ENCODE results near the gene ELAVL2. TPM values are rescaled to one million over a fixed set of nuclear protein-coding genes. Genes with fewer than 3 reads are reported as not detected.

Gene ELAVL2
- total RNA-seq, 1 experiment from 2014 or later, result 16.8 TPM

DNA sequence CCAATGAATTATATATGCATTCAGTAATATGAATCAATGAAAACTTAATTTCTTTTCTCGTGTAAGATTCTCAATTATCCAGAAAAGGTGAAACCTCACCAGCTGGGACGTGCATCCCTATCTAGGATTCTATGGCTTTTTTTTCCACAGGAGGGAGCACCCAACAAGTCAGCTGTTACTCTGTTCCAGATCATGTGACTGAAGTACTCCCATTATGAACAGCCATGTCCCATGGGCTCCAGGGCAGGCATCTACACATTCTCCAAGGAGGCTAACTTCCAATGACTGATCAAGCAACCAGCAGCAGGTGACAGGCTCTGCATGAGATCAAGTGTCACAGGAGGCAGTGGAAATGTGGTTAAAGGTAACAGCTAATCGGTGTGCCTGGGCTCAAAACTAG lies 118.8 kb downstream of the ELAVL2 start:
- Histone ChIP-seq H3K4me1 (ENCODE audit: insufficient read depth, low read length) (peaks cover 2% of the 10 kb centered on the region; the same call in 1 of the 2 replicates), H3K79me2 (ENCODE audit: insufficient read depth, low read length) (peaks cover 3% of the 10 kb centered on the region; the same call in 1 of the 2 replicates), H3K27me3 (ENCODE audit: insufficient read depth, low read length) (no peaks in the 10 kb centered on the region), H2BK12ac (ENCODE audit: insufficient read length, low read depth, low read length) (no peak overlapping the region), H3K27ac (ENCODE audit: insufficient read length, low read depth, low read length) (no peak overlapping the region), H2AK5ac (ENCODE audit: insufficient read length, low read length) (no peak overlapping the region), H3K79me1 (ENCODE audit: insufficient read depth, low read depth, low read length, poor library complexity, severe bottlenecking) (peaks cover 3% of the 10 kb centered on the region), H3K18ac (ENCODE audit: insufficient read length, low read depth, low read length) (no peak overlapping the region), H3K4ac (ENCODE audit: low read depth, low read length) (no peak overlapping the region), H4K20me1 (ENCODE audit: control insufficient read depth, insufficient read depth, insufficient read length) (no peaks in the 10 kb centered on the region), H3K9ac (ENCODE audit: extremely low read depth, insufficient read length, low read length) (no peak overlapping the region), H2BK15ac (ENCODE audit: low read depth, low read length) (no peak overlapping the region), H3T11ph (ENCODE audit: low read length) (no peak overlapping the region), H3K23ac (ENCODE audit: insufficient read length, low read depth, low read length) (no peak overlapping the region), H4K91ac (ENCODE audit: insufficient read length, low read depth, low read length) (no peak overlapping the region), H3K4me2 (ENCODE audit: insufficient read depth, insufficient read length, low read length) (no peak overlapping the region), H2AFZ (ENCODE audit: low read length) (no peak overlapping the region), H2BK20ac (ENCODE audit: low read depth, low read length, poor library complexity, severe bottlenecking) (no peak overlapping the region), H3K14ac (ENCODE audit: insufficient read depth, low read length) (no peak overlapping the region), H2BK120ac (ENCODE audit: low read depth, low read length, poor library complexity, severe bottlenecking) (no peak overlapping the region), H3K9me3 (ENCODE audit: control insufficient read depth, low read depth, low read length) (no peaks in the 10 kb centered on the region), H3K56ac (ENCODE audit: insufficient read length, low read depth, low read length) (no peak overlapping the region), H2BK5ac (ENCODE audit: insufficient read length, low read length) (no peak overlapping the region), H3K23me2 (ENCODE audit: insufficient read length, low read depth, low read length, poor library complexity, severe bottlenecking) (no peaks in the 10 kb centered on the region), H4K8ac (replicated peaks; ENCODE audit: insufficient read length, low read depth, low read length) (no peak overlapping the region), H4K5ac (ENCODE audit: insufficient read length, low read depth, low read length) (no peak overlapping the region)
- DNase-seq, result no peak
- Mint-ChIP-seq H3K27ac (no peak overlapping the region; a peak in 1 of 7 replicates), H3K36me3 (ENCODE audit: insufficient read depth in 1 of 3, low read depth in 3 of 3) (peaks cover 0 to 7% (median 0%) of the 10 kb centered on the region in 3 experiments; a peak in 3 of 7 replicates), H3K27me3 (ENCODE audit: low read depth) (no peaks in the 10 kb centered on the region), H3K9me3 (no peaks in the 10 kb centered on the region), H3K4me1 (peaks cover 9 to 10% of the 10 kb centered on the region in 2 experiments), H3K4me3 (no peak overlapping the region)
- TF ChIP-seq, protein P1, sequence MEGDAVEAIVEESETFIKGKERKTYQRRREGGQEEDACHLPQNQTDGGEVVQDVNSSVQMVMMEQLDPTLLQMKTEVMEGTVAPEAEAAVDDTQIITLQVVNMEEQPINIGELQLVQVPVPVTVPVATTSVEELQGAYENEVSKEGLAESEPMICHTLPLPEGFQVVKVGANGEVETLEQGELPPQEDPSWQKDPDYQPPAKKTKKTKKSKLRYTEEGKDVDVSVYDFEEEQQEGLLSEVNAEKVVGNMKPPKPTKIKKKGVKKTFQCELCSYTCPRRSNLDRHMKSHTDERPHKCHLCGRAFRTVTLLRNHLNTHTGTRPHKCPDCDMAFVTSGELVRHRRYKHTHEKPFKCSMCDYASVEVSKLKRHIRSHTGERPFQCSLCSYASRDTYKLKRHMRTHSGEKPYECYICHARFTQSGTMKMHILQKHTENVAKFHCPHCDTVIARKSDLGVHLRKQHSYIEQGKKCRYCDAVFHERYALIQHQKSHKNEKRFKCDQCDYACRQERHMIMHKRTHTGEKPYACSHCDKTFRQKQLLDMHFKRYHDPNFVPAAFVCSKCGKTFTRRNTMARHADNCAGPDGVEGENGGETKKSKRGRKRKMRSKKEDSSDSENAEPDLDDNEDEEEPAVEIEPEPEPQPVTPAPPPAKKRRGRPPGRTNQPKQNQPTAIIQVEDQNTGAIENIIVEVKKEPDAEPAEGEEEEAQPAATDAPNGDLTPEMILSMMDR (conservative IDR thresholded peaks at IDR 0.05), result no peak
- no CpG with 5 or more reads among the region's 3 CpGs for WGBS (ENCODE audit: extremely low coverage, insufficient read length, low lambda C conversion rate)
